Inflammatory macrophage (primary cell): ENCODE results near the gene CREBBP.
A peak's percentile ranks its signal among the peaks of the same experiment; 100 is the strongest.

Source experiments
- DNase-seq, 2 donors: peaks; one replicate each; pipeline ENCODE4 v3.0.0-alpha.2; 2020 to 2022

Gene CREBBP

GRCh38 chr16:3854750-3855541 lies 25.6 kb downstream of the CREBBP start:
- peak in 1 of 2 donors; percentile 58 for DNase-seq

- DNase-seq = no peak
Observed at GRCh38 chr16:3850544-3850899, 30.0 kb downstream of the CREBBP start.

GRCh38 chr16:3849751-3850543 lies 30.6 kb downstream of the CREBBP start:
- DNase-seq = no peak

- no peak for DNase-seq
Observed at GRCh38 chr16:3846595-3847091, 33.9 kb downstream of the CREBBP start.

DNA sequence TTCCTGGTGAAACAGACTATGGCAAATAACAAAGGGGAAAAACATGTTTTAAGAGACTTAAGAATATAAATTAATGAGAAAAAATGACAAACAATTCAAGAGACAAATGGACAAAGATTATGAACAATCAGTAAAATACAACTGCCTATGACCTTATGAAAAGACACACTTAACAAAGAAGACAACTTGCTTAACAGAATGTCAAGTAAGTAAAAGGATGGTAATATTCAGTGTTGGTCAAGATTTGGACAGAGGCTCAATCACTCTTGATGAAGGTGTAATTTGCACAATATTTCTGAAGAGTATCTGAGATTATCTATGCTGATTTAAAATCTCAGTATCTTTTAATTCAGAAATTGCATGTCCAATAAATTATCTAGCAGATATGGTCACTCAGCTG lies 34.4 kb downstream of the CREBBP start:
- DNase-seq = peak in 1 of 2 donors; percentile 0

DNA sequence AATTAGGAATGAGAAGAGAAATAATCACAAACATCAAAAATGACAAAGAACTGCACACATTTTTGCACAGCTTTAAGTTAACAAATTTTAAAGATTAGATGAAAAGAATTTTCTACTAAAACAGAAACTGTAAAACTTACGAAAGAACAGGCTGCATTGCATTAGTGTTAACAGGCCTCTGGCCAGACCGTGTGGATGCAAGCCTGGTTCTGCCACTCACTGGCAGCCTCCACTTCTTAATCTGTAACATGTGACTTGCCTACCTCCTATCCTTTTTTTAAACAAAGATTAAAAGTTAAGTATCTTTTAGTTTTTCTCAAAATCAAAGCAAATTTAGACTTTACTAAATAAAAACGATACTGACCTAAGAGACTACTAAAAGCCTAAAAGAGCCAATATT lies 37.5 kb downstream of the CREBBP start:
- DNase-seq = peak; percentile 36 to 39

DNA sequence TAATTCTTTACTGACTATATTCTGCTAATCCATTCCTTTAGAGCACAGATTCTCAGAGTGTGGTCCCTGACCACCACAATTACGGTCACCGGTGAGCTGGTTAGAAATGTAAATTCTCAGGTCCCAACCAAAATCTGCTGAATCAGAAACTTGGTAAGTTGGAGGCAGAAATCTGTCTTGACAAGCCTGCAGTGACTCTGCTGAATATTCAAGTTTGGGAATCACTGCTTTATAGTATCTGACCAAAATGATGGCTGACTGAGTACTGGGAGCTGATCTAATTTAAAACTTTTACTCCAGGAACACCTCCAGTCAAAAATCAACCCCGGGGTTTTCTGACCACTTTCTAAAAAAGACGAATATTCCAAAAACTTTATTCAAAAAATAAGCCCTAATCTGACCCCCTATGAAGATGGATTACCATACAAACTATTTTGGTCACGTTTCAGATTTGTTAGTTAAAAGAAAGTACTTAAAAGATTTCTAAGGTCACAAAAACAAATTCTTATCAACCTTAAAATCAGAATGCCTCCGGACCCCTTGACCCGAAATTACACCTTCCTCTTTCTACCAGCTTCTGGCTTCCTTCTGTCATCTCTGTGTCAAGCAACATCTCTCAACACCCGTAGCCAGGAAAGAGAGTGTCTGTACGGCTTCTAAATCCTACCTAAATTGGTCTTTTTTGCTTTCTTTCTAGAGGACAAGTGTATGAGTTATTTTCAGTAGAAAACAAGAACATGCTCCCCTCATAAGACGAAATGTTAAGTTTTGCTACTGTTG lies 38.6 kb downstream of the CREBBP start:
- DNase-seq = peak in 1 of 2 donors; percentile 28

GRCh38 chr16:3839402-3840184 lies 40.9 kb downstream of the CREBBP start:
- no peak for DNase-seq

DNA sequence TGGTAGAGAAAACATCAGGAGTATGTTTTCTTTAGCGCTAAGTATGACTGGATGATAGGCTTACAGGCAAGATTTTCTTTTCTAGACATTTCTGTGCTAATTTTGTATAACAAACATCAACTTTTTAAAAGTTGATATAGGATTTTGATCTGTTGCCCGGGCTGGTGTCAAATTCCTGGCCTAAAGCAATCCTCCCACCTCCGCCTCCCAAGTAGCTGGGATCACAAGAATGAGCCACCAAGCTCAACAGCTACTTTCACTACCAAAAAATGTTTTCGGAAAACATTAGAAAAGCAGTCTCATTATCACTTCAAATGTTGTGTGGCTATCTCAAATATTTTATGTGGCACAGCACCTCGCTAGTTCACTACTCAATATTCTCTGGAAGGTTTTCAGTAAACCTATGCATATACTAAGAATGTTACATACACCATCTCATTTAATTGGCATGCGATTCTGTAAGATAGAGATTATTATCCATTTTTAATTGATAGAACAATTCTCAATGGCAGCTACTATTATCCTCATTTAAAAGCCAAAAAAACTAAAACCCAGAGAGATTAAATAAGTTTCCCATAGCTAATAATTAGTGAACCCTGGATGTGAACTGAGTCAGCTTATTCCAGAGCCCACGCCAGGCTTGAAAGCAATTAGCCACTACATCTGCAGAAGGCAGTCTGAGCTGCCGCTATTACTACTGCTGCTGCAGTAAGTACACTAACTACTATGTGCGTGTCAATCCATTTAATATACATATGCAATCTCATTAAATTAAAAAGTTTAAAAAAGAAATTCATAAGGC lies 41.7 kb downstream of the CREBBP start:
- DNase-seq = no peak

DNA sequence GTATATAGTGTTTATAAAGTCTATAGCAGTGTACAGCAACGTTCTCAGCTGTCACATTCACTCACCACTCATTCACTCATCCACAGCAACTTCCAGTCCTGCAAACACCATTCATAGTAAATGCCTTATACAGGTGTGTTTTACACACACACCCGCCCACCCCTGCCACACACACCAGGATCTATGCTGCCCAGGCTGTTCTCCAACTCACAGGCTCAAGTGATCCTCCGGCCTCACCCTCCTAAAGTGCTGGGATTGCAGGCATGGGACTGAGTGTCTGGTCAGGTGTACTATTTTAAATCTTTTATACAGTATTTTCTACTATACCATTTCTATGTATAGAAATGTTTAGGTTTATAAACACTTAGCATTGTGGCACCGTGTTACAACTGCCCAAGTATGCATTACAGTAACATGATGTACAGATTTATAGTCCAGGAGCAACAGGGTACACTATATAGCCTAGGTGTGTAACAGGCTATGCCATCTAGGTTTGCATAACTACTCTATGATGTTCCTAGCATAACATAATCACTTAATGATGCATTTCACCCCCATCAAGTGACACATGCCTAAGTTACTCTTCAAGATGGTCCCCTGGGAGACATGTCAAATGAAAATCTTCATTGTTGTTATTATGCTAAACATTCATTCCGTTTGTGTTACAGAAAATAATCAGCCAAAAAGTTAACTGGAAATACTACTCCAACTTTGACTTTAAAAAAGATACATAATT lies 42.5 kb downstream of the CREBBP start:
- no peak for DNase-seq

- no peak for DNase-seq
Observed at GRCh38 chr16:3836641-3837040, 43.9 kb downstream of the CREBBP start.

GRCh38 chr16:3835089-3835602 lies 45.4 kb downstream of the CREBBP start:
- DNase-seq = no peak

DNA sequence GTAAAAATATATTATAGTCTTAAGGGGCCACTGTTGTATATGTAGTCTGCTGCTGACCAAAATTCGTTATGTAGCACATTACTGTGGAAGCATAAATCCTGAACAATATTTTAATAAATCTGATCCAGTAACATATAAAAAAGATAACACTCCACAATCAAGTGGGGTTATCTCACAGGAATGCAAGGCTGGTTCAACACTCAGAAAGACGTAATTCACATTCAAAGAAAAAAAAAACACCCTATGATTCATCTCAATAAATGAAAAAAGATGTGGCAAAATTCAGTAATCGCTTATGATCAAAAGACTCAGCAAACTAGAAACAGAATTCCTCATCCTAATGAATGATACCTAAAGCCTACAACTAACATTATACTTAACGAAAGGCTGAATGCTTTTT lies 47.8 kb downstream of the CREBBP start:
- no peak for DNase-seq

GRCh38 chr16:3830625-3831254 lies 49.8 kb downstream of the CREBBP start:
- no peak for DNase-seq

GRCh38 chr16:3829631-3830536 lies 50.6 kb downstream of the CREBBP start:
- DNase-seq = no peak

- DNase-seq = no peak
Observed at GRCh38 chr16:3825940-3826339, 54.6 kb downstream of the CREBBP start.

GRCh38 chr16:3825103-3825502 lies 55.4 kb downstream of the CREBBP start:
- DNase-seq = no peak

GRCh38 chr16:3824121-3824795 lies 56.3 kb downstream of the CREBBP start:
- DNase-seq = no peak
